Effector memory CD4-positive, alpha-beta T cell (primary cell): ENCODE measurements around the gene CDIP1.

ENCODE experiments used
- DNase-seq, 3 donors: peaks; one replicate each; pipeline ENCODE4 v3.0.0-alpha.2; 2020
- H3K27ac ChIP-seq: 2 replicates; pipeline ENCODE4 v1.7.0; 2013; ENCODE audit warnings: mild to moderate bottlenecking, low read length, moderate library complexity; ENCODE audit not compliant: insufficient read depth, poor library complexity, severe bottlenecking
- H3K27me3 ChIP-seq: replicated peaks from 2 replicates; pipeline ENCODE4 v1.7.0; 2013; ENCODE audit warnings: mild to moderate bottlenecking, low read length; ENCODE audit not compliant: insufficient read depth, control insufficient read depth, poor library complexity, severe bottlenecking
- H3K36me3 ChIP-seq: 2 replicates; pipeline ENCODE4 v1.7.0; 2013; ENCODE audit warnings: mild to moderate bottlenecking, low read length, moderate library complexity; ENCODE audit not compliant: control insufficient read depth, insufficient read depth
- H3K4me1 ChIP-seq: 2 replicates; pipeline ENCODE4 v1.7.0; 2013; ENCODE audit warnings: low read length, mild to moderate bottlenecking; ENCODE audit not compliant: control insufficient read depth, insufficient read depth, poor library complexity, severe bottlenecking
- H3K4me3 ChIP-seq: 2 replicates; pipeline ENCODE4 v1.7.0; 2013; ENCODE audit warnings: low read length, low read depth, mild to moderate bottlenecking; ENCODE audit not compliant: insufficient read depth, poor library complexity, severe bottlenecking
- H3K9me3 ChIP-seq: 2 replicates; pipeline ENCODE4 v1.7.0; 2013; ENCODE audit warnings: mild to moderate bottlenecking, low read length, moderate library complexity; ENCODE audit not compliant: control insufficient read depth

Gene CDIP1

GRCh38 chr16:4517812-4518680 lies 20.5 kb downstream of the CDIP1 start:
- Histone ChIP-seq H3K27ac (no peak overlapping the region), H3K36me3 (peaks cover 3% of the 10 kb centered on the region), H3K4me1 (peaks cover 24% of the 10 kb centered on the region), H3K9me3 (no peaks in the 10 kb centered on the region), H3K4me3 (no peak overlapping the region), H3K27me3 (no peaks in the 10 kb centered on the region)
- no peak for DNase-seq

GRCh38 chr16:4515611-4516233 lies 22.9 kb downstream of the CDIP1 start:
- no peaks in the 10 kb centered on the region for H3K27me3 ChIP-seq
- H3K27ac ChIP-seq = peak overlapping the region; percentile 24
- H3K36me3 ChIP-seq = peaks cover 27% of the 10 kb centered on the region
- peaks cover 24% of the 10 kb centered on the region for H3K4me1 ChIP-seq
- H3K4me3 ChIP-seq = no peak overlapping the region
- DNase-seq = no peak
- no peaks in the 10 kb centered on the region for H3K9me3 ChIP-seq

GRCh38 chr16:4514606-4515005 lies 24.0 kb downstream of the CDIP1 start:
- Histone ChIP-seq H3K27me3 (no peaks in the 10 kb centered on the region), H3K4me3 (no peak overlapping the region), H3K9me3 (no peaks in the 10 kb centered on the region), H3K27ac (peak overlapping the region; percentile 47), H3K36me3 (peaks cover 36% of the 10 kb centered on the region), H3K4me1 (peaks cover 24% of the 10 kb centered on the region)
- no peak for DNase-seq

DNA sequence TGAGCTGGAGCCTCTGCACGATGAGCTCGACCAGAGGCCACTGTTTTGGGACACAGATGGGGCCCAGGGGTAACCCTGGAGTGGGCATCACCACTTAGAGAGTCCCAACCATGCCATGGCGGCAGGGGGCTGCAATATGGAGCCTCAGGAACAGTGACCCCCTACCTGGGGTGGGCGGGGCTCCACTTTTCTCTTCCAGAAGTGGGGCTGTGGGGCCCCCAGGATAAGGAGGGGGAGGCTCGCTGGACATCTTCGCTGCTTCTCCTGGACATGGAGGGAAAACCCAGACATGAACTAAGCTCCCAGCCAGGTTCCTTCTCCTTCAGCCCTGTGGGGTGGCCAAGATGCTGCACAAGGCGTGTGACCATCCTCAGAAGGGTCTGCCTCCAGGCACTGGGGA lies 24.7 kb downstream of the CDIP1 start:
- peak overlapping the region; percentile 47 for H3K27ac ChIP-seq

GRCh38 chr16:4513086-4513860 lies 25.3 kb downstream of the CDIP1 start:
- H3K9me3 ChIP-seq = no peaks in the 10 kb centered on the region
- H3K27ac ChIP-seq = peak overlapping the region; percentile 47
- peaks cover 49% of the 10 kb centered on the region for H3K36me3 ChIP-seq
- peaks cover 24% of the 10 kb centered on the region for H3K4me1 ChIP-seq
- no peaks in the 10 kb centered on the region for H3K27me3 ChIP-seq
- DNase-seq = no peak
- no peak overlapping the region for H3K4me3 ChIP-seq

More for the DNA sequence above, 24.7 kb downstream of the CDIP1 start:
- Histone ChIP-seq H3K9me3 (no peaks in the 10 kb centered on the region), H3K27me3 (no peaks in the 10 kb centered on the region), H3K4me1 (peaks cover 24% of the 10 kb centered on the region), H3K36me3 (peaks cover 43% of the 10 kb centered on the region), H3K4me3 (no peak overlapping the region)
- DNase-seq = no peak

- Histone ChIP-seq H3K27ac (no peak overlapping the region), H3K4me1 (peaks cover 24% of the 10 kb centered on the region), H3K4me3 (no peak overlapping the region), H3K36me3 (peaks cover 57% of the 10 kb centered on the region), H3K27me3 (no peaks in the 10 kb centered on the region), H3K9me3 (no peaks in the 10 kb centered on the region)
- no peak for DNase-seq
Measured at GRCh38 chr16:4512473-4512872, 26.1 kb downstream of the CDIP1 start.

GRCh38 chr16:4511441-4512082 lies 27.0 kb downstream of the CDIP1 start:
- no peak overlapping the region for H3K4me3 ChIP-seq
- no peaks in the 10 kb centered on the region for H3K9me3 ChIP-seq
- H3K36me3 ChIP-seq = peaks cover 66% of the 10 kb centered on the region
- no peak overlapping the region for H3K27ac ChIP-seq
- no peak for DNase-seq
- no peaks in the 10 kb centered on the region for H3K27me3 ChIP-seq
- peaks cover 27% of the 10 kb centered on the region for H3K4me1 ChIP-seq

DNA sequence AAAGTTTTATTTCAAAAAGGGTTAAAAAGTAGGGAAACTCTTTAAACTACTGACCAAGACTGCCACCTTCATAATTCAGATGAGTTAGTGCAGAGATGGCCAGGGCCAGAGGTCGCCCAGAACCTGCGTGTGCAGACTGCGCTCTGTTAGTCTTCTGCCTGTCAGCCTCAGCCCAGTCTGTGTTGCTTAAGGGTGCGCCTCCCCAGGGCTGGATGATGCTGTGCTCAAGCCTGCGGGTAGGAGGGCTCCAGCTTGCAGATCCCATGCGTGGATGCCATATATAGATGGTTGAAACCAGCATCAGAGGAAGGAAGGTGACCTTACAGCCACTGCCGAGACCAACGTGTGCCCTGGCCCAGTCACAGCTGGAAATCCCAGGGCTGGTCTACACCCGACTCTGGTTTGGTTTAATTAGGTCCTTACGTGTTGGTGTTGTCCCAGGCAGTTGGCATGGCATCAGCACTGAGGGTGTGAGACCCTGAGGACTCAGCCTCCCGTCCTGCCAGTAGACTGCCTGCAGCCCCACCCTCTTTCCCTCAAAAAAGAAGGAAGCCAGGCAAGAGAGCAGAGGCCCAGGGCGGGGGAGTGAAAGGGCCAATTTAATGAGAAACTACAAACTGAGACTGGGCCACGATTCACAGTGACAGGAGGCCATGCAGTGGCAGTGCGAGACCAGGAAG lies 27.7 kb downstream of the CDIP1 start:
- Histone ChIP-seq H3K36me3 (peaks cover 66% of the 10 kb centered on the region), H3K27me3 (no peaks in the 10 kb centered on the region), H3K4me3 (no peak overlapping the region), H3K9me3 (no peaks in the 10 kb centered on the region), H3K27ac (no peak overlapping the region), H3K4me1 (peaks cover 32% of the 10 kb centered on the region)
- DNase-seq = no peak

- Histone ChIP-seq H3K9me3 (no peaks in the 10 kb centered on the region), H3K36me3 (peaks cover 66% of the 10 kb centered on the region), H3K4me3 (no peak overlapping the region), H3K27me3 (no peaks in the 10 kb centered on the region), H3K27ac (no peak overlapping the region), H3K4me1 (peaks cover 33% of the 10 kb centered on the region)
- DNase-seq = no peak
Measured at GRCh38 chr16:4510131-4510530, 28.4 kb downstream of the CDIP1 start.
